GM19043 (cell line): ENCODE results near the gene F7.

Experiments
- ATAC-seq: cut with Tn5 transposase; IDR thresholded peaks from one replicate; pipeline ENCODE4 v1.9.1; 2021; ENCODE audit warnings: low read depth; ENCODE audit not compliant: unreplicated experiment

Gene F7

DNA sequence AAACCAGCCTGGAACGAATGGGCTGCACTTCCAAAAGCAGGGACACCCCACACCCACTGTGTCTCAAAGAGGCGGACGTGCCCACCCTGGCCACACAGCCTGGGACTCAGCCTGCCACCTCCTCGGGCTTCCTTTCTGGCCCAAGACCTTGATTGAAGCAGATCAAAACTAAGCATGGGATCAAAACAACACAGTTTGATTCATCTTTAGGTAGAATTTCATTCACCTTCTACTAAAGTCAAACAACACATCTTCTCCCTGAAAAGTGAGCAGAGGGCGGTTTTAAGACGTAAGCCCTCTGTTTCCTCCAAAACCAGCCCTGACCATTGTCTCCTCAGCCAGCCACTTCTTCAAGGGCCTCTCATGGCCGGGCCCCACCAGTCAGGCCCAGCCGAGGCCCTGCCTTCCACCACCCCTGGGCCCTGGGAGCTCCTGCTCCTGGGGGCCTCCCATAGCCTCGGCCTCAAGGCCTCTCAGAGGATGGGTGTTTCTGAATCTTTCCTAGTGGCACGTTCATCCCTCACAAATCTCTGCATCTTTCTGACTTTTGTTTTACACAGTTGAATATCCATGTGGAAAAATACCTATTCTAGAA lies 10.7 kb downstream of the F7 start:
- ATAC-seq: no peak

- no peak for ATAC-seq
Measured at GRCh38 chr13:113116871-113117271, 11.3 kb downstream of the F7 start.

GRCh38 chr13:113117335-113117872 lies 11.8 kb downstream of the F7 start:
- ATAC-seq: no peak

DNA sequence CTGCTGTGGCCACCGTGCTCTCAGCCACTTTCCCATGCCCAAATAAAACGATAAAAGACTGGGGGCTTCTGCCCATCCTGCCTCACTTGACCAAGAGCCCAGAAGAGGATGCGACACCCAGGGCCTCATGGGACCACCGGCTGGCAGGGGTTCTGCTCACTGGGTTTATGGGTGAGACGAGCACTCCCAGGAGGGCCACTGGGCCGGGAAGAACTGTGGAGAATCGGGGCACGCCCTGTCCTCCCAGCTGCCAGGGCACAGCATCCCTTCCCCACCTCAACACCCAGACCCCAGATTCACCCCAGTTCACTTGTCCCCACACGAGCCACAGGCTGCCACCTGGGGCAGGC lies 12.3 kb downstream of the F7 start:
- ATAC-seq: no peak

GRCh38 chr13:113118261-113119021 lies 12.8 kb downstream of the F7 start:
- ATAC-seq: no peak

DNA sequence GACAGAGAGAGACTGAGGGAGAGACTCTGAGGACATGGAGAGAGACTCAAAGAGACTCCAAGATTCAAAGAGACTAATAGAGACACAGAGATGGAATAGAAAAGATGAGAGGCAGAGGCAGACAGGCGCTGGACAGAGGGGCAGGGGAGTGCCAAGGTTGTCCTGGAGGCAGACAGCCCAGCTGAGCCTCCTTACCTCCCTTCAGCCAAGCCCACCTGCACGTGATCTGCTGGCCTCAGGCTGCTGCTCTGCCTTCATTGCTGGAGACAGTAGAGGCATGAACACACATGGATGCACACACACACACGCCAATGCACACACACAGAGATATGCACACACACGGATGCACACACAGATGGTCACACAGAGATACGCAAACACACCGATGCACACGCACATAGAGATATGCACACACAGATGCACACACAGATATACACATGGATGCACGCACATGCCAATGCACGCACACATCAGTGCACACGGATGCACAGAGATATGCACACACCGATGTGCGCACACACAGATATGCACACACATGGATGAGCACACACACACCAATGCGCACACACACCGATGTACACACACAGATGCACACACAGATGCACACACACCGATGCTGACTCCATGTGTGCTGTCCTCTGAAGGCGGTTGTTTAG lies 13.7 kb downstream of the F7 start:
- ATAC-seq: no peak

DNA sequence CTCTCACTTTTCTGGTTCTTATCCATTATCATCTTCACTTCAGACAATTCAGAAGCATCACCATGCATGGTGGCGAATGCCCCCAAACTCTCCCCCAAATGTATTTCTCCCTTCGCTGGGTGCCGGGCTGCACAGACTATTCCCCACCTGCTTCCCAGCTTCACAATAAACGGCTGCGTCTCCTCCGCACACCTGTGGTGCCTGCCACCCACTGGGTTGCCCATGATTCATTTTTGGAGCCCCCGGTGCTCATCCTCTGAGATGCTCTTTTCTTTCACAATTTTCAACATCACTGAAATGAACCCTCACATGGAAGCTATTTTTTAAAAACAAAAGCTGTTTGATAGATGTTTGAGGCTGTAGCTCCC lies 14.2 kb downstream of the F7 start:
- ATAC-seq: no peak

DNA sequence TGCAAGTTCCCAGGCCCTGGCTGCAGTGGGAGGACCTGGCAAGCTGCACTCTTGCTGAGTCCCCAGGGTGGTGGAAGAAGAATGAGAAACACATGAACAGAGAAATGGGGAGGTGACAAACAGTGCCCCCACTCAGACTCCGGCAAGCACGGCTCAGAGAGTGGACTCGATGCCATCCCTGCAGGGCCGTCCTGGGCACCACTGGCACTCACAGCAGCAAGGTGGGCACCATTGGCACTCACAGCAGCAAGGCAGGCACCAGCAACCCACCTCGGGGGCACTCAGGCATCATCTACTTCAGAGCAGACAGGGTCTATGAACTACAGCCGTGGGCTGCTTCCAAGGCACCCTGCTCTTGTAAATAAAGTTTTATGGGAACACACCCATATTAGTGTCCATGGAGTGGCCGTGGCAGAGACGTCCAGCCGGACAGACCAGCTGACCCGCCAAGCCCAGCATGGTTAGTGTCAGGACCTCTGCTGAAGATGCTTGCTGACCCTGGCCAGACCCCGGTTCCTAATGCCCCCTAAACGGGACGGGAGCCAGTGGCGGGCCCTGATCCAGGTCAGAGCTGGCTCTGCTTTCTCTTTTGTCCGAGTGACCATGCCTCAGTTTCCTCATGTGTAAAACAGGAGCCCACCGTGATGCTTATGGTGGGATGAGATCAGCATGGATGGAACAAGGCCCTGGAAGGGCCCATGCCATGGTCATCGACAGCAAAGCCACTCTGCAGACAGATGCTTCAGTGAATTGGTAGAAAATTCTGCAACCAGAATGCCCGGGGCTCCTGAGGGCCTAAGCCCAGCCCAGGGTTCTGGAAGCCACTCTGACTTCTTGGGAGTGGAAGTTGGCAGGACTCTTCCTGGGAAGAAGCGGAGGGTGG lies 14.9 kb downstream of the F7 start:
- no peak for ATAC-seq

GRCh38 chr13:113121183-113121927 lies 15.8 kb downstream of the F7 start:
- no peak for ATAC-seq

- ATAC-seq: no peak
Measured at GRCh38 chr13:113121928-113122471, 16.4 kb downstream of the F7 start.

- ATAC-seq: no peak
Measured at GRCh38 chr13:113122550-113123225, 17.1 kb downstream of the F7 start, which contains the start of gene F10. Gene F10, plus strand, starts transcription at chr13:113122799. Its CDS starts 57 bp downstream, at chr13:113122856.

DNA sequence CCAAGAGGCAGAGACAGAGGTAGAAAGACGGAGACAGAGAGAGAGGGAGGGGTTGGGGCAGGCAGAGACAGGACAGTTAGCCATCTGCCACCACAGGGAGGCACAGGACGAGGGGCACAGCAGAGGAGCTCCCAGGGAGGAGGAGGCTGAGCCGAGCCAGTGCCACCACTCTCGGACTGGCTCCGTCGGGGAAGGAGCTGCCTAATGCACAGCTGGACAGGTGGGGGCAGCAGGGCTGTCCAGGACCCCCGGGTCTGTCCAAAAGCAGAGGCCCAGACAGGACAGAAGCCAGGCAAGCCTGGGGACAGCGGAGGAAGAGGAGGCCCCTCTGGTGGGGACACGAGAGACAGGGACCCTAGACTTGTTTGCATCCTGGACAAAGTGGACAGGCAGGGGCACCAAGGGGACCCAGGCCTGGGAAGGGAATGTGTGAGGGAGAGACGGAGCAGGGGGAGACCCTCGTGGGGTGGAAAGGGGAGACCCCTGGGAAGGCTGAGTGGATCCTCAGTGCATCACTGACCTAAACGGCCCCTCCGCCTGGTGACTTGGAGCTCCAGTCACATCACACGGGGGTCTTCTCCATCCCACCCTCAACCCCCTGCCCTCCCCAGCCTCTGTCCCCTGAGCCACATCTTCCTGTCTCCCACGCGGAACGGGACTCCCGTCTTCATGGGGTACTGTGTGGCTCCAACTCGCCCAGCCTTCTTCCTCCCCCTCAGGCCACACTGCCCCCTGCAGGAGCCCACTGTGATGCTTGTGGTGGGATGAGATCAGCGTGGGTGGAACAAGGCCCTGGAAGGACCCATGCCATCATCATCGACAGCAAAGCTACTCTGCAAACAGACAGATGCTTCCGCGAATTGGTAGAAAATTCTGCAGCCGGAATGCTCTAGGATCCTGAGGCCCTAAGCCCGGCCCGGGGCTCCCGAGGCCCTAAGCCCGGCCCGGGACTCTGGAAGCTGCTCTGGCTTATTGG lies 17.9 kb downstream of the F7 start:
- ATAC-seq: no peak

GRCh38 chr13:113124211-113124970 lies 18.8 kb downstream of the F7 start:
- no peak for ATAC-seq

GRCh38 chr13:113125506-113126264 lies 20.1 kb downstream of the F7 start:
- no peak for ATAC-seq

DNA sequence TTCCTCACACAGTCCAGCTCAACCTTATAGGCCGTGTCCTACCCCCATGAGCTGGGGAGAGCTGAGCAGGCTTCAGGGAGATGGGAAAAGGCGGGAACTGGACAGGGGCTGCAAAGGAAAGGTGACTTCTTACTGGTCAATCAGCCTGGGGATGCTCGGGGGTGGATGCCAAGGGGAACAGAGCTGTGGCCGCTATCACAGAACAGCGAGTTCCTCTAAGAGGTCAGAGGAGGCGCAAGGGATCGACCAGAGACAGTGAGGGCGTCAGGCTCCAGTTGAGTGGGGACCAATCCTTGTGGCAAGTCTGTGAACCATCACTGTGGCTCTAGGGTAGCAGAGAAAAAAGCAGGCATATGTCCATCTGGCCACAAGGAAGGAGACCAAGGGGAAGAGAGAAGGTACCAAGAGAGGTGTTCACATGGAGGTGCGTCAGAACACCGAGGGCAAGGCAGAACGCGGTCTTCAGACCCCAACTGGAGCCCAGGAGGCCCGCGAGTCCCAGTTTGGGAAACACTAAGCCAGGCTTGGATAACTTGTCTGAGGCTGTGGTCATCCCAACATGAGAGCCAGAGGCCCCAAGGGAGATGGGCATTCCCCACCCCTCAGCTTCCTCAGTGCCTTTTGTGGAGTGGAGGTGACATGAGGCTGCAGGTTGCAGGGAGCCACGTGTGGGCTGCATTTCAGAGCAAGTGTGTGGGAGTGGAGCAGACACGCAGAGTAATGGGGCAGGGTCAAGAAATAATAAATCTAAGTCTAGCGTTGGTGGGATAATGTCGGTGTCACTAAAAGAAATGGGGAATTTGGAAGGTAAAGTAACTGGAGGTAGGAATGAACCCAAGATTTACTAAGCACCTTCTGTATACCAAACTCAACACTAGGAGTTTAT lies 20.9 kb downstream of the F7 start:
- ATAC-seq: no peak

- no peak for ATAC-seq
Measured at GRCh38 chr13:113129480-113129879, 23.9 kb downstream of the F7 start.
